HG03139 (cell line): ENCODE data around the gene DBF4B.
"Not testable (repeated sequence)": the region's sequence is repeated elsewhere in the genome, so short reads cannot be mapped to it uniquely, and the experiment has no call there.

Experiments used
- ATAC-seq: cut with Tn5 transposase; IDR thresholded peaks from one replicate; pipeline ENCODE4 v1.9.1; 2021; ENCODE audit not compliant: unreplicated experiment

DBF4B gene

DNA sequence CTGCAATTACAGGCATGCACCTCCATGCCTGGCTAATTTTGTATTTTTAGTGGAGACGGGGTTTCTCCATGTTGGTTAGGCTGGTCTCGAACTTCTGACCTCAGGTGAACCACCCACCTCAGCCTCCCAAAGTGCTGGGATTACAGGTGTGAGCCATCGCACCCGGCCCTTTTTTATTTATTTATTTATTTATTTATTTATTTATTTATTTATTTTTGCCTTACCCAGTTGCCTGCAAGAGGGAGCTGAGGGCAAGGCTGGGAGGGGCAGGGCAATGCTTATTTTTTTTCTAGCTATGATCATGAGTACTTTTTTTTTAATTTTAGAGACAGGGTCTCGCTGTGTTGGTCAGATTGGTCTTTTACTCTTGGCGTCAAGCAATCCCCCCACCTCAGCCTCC lies 17.7 kb downstream of the DBF4B start:
- ATAC-seq = not testable (repeated sequence)

DNA sequence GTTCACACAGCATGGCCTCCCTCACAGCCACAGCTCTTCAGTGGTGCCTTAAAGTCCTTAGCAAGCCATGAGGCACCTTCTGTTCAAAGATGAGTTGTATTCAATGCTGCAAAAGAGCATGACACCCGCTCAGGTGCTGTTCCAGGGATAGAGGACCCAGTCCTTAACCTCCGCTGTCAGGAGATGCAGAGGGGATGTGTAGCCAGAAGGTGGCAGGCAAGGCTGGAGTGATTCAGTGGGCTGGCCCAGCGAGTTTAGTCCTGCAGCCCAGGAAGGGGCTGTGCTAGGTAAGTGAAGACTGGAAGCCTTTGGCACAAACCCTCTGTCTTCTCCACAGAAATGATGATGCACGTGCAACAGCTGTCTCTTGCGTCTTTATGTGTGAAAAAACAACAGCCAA lies 25.3 kb downstream of the DBF4B start:
- ATAC-seq = no peak

DNA sequence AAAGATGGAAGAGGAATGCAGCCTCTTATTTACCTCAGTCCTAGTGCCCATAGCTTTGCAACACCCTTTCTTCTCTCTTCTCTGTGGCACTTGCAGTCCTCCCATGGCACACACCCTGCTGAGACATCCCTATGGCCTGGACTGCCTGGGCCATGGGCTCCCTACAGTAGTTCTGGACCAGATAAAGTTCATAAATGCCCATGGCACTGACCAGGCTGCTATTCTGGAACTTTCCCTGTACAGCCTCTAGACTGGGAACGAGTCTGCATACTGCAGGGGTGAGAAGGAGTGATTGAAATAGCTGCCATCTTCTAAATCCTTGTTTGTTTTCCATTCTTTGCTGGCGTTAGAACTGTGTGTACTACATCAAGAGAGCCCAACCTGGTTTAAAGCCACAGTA lies 25.8 kb downstream of the DBF4B start:
- no peak for ATAC-seq

DNA sequence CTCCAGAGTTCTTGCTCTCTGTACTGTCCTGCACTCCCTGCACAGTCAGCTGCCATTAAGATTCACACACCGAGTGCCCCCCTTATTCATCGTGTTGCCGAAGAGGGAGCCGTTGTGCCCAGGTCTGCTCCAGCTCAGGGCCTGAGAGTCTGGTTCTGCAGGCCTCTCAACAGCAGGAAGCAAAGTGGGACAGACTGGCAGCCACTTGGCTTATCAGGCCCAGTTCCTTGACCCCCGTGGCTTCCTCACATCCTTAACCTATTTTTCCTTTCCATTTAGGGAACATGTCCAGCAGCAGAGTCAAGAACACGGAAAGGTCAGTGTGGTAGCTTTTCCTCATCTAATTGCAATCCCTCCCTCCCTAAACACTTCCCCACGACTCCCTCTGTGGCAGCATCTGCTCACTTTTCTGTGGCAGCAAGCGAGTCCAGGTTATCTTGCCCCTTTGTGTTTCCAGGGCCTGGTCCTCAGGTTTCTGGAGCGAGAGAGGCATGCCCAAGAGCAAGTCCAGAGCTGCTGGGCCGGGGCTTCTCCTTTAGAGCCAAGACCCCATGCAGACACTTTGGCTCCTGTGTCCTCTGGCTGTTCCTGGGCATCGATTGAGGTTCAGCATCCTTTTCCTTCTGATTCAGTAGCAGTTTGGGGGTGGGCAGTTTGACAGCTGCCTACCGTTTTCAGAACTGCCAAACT lies 28.2 kb downstream of the DBF4B start:
- no peak for ATAC-seq

GRCh38 chr17:44738214-44738906 lies 29.9 kb downstream of the DBF4B start:
- no peak for ATAC-seq

- no peak for ATAC-seq
Measured at GRCh38 chr17:44741316-44741715, 32.9 kb downstream of the DBF4B start.

GRCh38 chr17:44745301-44745700 lies 36.8 kb downstream of the DBF4B start:
- no peak for ATAC-seq

DNA sequence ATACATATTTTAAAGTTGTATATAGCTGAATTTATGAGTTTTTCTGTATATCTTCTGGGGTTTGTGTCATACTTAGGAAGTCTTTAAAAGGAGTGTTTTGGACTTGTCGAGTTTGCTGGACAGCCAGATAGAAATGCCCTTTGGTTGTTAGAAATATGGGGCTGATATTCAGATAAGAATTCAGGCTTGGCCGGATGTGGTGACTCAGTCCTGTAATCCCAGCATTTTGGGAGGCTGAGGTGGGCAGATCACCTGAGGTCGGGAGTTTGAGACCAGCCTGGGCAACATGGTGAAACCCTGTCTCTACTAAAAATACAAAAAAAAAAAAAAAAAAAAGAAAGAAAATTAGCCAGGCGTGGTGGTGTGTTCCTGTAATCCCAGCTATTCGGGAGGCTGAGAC lies 37.3 kb downstream of the DBF4B start:
- ATAC-seq = not testable (repeated sequence)

DNA sequence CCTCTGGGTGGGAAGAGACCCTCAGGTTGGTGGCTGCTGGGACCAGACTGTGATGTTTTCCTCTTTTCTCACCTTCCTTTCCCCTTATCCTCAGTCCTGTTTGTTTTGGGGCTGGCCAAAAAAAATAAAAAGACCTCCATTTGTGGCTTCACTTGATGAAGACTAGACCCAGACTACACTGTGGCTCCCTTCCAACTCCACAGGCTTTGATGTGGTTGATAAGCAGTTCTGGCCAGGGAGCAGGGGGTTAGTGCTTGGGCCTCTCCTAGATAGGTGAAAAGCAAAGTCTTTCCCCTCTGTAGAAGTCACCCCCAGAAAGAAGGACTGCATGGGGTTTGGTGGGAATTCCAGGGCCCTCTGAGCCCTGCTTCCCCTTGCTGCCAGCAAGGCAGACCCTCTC lies 39.1 kb downstream of the DBF4B start:
- no peak for ATAC-seq

- ATAC-seq = no peak
Measured at GRCh38 chr17:44749076-44749979, 40.9 kb downstream of the DBF4B start.

DNA sequence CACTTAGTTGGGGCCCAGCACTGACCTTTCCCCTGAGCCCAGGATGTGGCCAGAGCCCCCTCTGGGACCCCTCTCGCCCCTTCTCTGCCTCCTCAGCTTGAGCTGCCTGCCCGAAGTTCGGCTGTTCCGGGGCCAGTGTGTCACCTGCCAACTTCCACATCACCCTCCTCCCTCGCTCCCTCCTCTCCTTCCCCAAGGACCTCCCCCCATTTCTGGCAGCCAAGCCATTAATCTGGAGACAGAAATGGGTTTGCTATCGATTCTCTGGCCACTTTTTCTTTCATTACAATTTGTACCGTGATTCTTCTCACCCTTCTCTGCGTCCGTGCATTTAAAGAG lies 41.5 kb downstream of the DBF4B start:
- no peak for ATAC-seq

- ATAC-seq = no peak
Measured at GRCh38 chr17:44751331-44751730, 42.9 kb downstream of the DBF4B start.

DNA sequence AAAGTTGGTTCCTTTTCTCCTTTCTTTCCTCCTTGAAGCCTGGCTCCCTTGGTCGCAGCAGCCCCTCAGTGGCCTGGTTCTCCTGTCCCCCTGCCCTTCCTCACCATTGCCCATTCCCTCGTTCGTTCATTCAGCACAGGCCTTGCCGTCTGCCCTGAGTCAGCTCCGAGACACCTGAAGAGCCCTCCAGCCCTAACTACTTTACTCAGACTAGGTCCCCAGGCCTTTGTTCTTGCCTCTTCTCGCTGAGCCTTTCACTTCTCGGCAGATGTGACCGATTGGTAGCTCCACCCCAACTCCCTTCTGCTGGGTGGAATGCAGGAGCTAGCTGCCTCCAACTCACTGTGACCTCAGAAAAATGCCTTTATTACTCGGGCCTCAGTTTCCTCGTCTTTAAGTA lies 43.3 kb downstream of the DBF4B start:
- no peak for ATAC-seq

GRCh38 chr17:44752953-44753861 lies 44.7 kb downstream of the DBF4B start:
- ATAC-seq = no peak

DNA sequence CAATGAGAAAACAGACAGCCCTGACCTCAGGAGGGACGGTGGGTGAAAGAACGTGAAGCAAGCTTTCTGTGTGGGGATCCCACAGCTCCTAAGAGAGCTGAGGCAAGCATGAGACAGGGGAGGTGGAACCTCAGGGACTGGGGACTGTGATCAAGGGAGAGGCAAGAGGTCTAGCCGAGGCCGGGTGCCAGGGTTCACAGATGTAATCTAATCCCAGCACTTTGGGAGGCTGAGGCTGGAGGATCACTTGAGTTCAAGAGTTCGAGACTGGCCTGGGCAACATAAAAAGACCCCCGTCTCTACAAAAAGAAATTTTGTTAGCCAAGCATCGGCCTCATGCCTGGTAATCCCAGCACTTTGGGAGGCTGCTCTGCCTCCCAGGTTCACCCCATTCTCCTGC lies 45.8 kb downstream of the DBF4B start:
- ATAC-seq = no peak

DNA sequence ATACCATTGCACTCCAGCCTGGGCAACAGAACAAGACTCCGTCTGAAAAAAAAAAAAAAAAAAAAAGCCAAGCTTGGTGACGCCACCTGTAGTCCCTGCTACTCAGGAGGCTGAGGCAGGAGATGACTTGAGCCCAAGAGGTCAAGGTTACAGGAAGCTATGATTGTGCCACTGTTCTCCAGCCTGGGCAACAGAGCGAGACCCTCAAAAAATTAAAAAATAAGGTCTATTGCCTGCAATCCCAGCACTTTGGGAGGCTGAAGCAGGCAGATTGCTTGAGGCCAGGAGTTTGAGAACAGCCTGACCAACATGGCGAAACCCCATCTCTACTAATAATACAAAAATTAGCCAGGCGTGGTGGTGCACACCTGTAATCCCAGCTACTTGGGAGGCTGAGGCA lies 46.7 kb downstream of the DBF4B start:
- not testable (repeated sequence) for ATAC-seq

DNA sequence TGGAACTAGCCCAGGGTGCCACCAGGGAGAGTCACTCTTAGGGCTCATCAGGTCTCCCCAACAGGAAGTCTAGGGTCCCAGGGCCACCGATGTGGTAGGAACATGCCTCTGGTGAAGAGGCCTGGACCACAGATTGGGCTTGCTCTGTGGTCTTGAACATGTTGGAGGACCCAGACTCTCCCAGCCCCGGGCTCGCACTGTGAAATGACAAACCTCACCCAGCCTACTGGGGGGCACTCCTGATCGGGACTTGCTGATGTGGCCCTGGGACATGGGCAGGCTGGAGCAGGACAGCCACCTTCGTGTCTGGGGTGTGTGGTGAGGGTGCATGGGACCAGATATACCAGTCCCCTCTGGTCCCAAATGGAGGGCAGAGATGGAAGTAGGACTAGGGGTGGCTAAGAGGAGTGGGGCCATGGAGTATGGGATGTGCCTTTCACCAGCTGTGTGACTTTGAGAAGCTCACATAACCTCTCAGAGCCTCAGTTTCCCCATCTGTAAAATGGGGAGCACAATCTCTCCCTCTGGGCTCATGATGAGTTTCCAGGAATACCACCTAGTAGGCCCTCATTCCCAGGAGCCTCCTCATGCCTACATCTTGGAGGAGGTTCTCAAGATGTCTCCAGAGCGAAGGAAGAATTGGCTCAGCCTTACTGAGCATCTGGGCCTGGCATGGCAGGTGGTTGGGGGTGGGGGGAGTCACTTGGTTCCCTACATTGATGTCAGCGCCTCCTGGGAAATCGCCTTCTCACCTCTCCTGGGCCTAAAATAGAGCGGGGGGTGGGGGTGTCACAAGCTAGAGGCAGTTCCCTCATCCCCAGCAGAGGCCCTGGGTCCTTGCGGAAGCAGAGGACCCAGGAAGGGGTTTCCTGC lies 48.8 kb downstream of the DBF4B start:
- no peak for ATAC-seq

- no peak for ATAC-seq
Measured at GRCh38 chr17:44757918-44758413, 49.5 kb downstream of the DBF4B start.

GRCh38 chr17:44758414-44759085 lies 50.1 kb downstream of the DBF4B start, which contains the start of gene ADAM11:
ADAM11 (plus strand) TSS chr17:44758988; CDS start chr17:44759200, 212 bp downstream.
- no peak for ATAC-seq
